GM18502 (cell line): ENCODE data around the gene MSH3.
"Not testable (repeated sequence)": the region's sequence is repeated elsewhere in the genome, so short reads cannot be mapped to it uniquely, and the experiment has no call there.

Experiments used
- ATAC-seq: cut with Tn5 transposase; IDR thresholded peaks from one replicate; pipeline ENCODE4 v1.9.1; 2021; ENCODE audit warnings: mild to moderate bottlenecking; ENCODE audit not compliant: unreplicated experiment, poor library complexity

MSH3 gene

GRCh38 chr5:80884086-80884813 lies 229.8 kb downstream of the MSH3 start:
- no peak for ATAC-seq

GRCh38 chr5:80884929-80885328 lies 230.5 kb downstream of the MSH3 start:
- no peak for ATAC-seq

- no peak for ATAC-seq
These were observed 231.0 kb downstream of the MSH3 start for GRCh38 chr5:80885396-80886000.

- ATAC-seq: no peak
These were observed 239.6 kb downstream of the MSH3 start for GRCh38 chr5:80894083-80894482.

- no peak for ATAC-seq
These were observed 241.1 kb downstream of the MSH3 start for GRCh38 chr5:80895523-80895922.

- not testable (repeated sequence) for ATAC-seq
These were observed 248.2 kb downstream of the MSH3 start for GRCh38 chr5:80902624-80903023.

- no peak for ATAC-seq
These were observed 250.2 kb downstream of the MSH3 start for GRCh38 chr5:80904533-80905187.

- no peak for ATAC-seq
These were observed 251.0 kb downstream of the MSH3 start for GRCh38 chr5:80905405-80905804.

- ATAC-seq: no peak
These were observed 258.0 kb downstream of the MSH3 start for GRCh38 chr5:80912479-80912878.

- ATAC-seq: no peak
These were observed 261.3 kb downstream of the MSH3 start for GRCh38 chr5:80915716-80916115.

GRCh38 chr5:80916676-80917075 lies 262.2 kb downstream of the MSH3 start:
- ATAC-seq: no peak

GRCh38 chr5:80917631-80918030 lies 263.2 kb downstream of the MSH3 start:
- no peak for ATAC-seq

- no peak for ATAC-seq
These were observed 265.3 kb downstream of the MSH3 start for GRCh38 chr5:80919678-80920196.

GRCh38 chr5:80920333-80920732 lies 265.9 kb downstream of the MSH3 start:
- no peak for ATAC-seq

- ATAC-seq: no peak
These were observed 266.6 kb downstream of the MSH3 start for GRCh38 chr5:80921026-80921425.

GRCh38 chr5:80925931-80926330 lies 271.5 kb downstream of the MSH3 start:
- no peak for ATAC-seq
